GM12878 (cell line): ENCODE results near the gene CTNNA3. TPM values are rescaled to one million over a fixed set of nuclear protein-coding genes. Genes with fewer than 3 reads are reported as not detected.

Experiments used
- ATAC-seq: fragments of 200-7000 bp; cut with Tn5 transposase; 3 replicates; pipeline ENCODE4 v1.9.1; 2020; ENCODE audit warnings: mild to moderate bottlenecking, moderate library complexity
- BruUV-seq: library from RNA; stranded (reverse); fragments of 400-500 nt; replicated peaks from 2 replicates; lab custom pipeline; 2021; lab: Mats Ljungman, UMichigan
- CTCF ChIA-PET: fragments of 300-600 bp; sonication (Branson Sonifier 250); formaldehyde crosslinking; extraction: SDS; loops from one replicate; lab custom pipeline; 2021; ENCODE audit warnings: inconsistent platforms; lab: Yijun Ruan, JAX
- POLR2A ChIA-PET: fragments of 350-600 bp; formaldehyde crosslinking; extraction: SDS; loops from one replicate; lab custom pipeline; 2021; ENCODE audit warnings: inconsistent platforms; lab: Charles Lee
- RAD21 ChIA-PET: fragments of 300-600 bp; sonication (Branson Sonifier 250); formaldehyde crosslinking; loops from one replicate; lab custom pipeline; 2023; ENCODE audit warnings: antibody characterized with exemption; ENCODE audit not compliant: unreplicated experiment; lab: Charles Lee
- SMC1A ChIA-PET: fragments of 300-600 bp; sonication (Branson Sonifier 250); formaldehyde crosslinking; loops from one replicate; lab custom pipeline; 2023; ENCODE audit not compliant: unreplicated experiment, uncharacterized antibody; lab: Charles Lee
- DNase-seq: peaks from one replicate; pipeline ENCODE4 v3.0.0-alpha.2; 2011; ENCODE audit warnings: low read depth, low spot score
- FAIRE-seq: peaks from 3 replicates; lab custom pipeline; 2011; peaks lifted over from hg19 to GRCh38; lab: Jason Lieb, UNC
- H2AFZ ChIP-seq: 2 replicates; pipeline ENCODE4 v1.6.0; 2011; ENCODE audit warnings: low read depth, low read length, control low read depth; ENCODE audit not compliant: control insufficient read depth
- H3K27ac ChIP-seq: 2 replicates; pipeline ENCODE4 v1.5.1; 2011; ENCODE audit warnings: control low read depth; ENCODE audit not compliant: control insufficient read depth, insufficient read depth
- H3K27me3 ChIP-seq, 2 experiments: replicated peaks in 1 of 2; 2 replicates each; pipeline versions ENCODE4 v1.6.0 to v1.6.1; 2011; ENCODE audit warnings: low read length in 1 of 2; ENCODE audit not compliant: control insufficient read depth in 2 of 2, insufficient read depth in 2 of 2
- H3K36me3 ChIP-seq, 2 experiments: 2 replicates each; pipeline ENCODE4 v1.5.1; 2011; ENCODE audit warnings: low read length in 1 of 2; ENCODE audit not compliant: control insufficient read depth in 2 of 2, insufficient read depth in 2 of 2
- H3K4me1 ChIP-seq: 2 replicates; pipeline ENCODE4 v1.6.1; 2011; ENCODE audit warnings: mild to moderate bottlenecking, low read length, moderate library complexity, mixed read lengths; ENCODE audit not compliant: control insufficient read depth, insufficient read depth
- H3K4me2 ChIP-seq: 2 replicates; pipeline ENCODE4 v1.6.0; 2011; ENCODE audit warnings: control low read depth; ENCODE audit not compliant: control insufficient read depth, insufficient read depth
- H3K4me3 ChIP-seq: fragments of 200-600 bp; sonication (generic); 2 replicates; pipeline ENCODE4 v1.5.1; 2016
- H3K79me2 ChIP-seq: 2 replicates; pipeline ENCODE4 v1.6.0; 2011; ENCODE audit warnings: low read length; ENCODE audit not compliant: control insufficient read depth, insufficient read depth
- H3K9ac ChIP-seq: 2 replicates; pipeline ENCODE4 v1.8.0; 2011; ENCODE audit warnings: low read length, control low read depth, mixed read lengths; ENCODE audit not compliant: control insufficient read depth, insufficient read depth
- H3K9me3 ChIP-seq: replicated peaks from 3 replicates; pipeline ENCODE4 v1.5.1; 2011; ENCODE audit warnings: mild to moderate bottlenecking, low read length; ENCODE audit not compliant: control insufficient read depth, insufficient read depth
- H4K20me1 ChIP-seq: 2 replicates; pipeline ENCODE4 v1.6.0; 2011; ENCODE audit not compliant: control insufficient read depth, insufficient read depth
- BCL11A ChIP-seq: IDR thresholded peaks from 2 replicates; pipeline ENCODE4 v1.6.1; 2011; ENCODE audit warnings: low read depth, low read length
- CHD1 ChIP-seq: IDR thresholded peaks from 2 replicates; pipeline ENCODE4 v1.6.1; 2012; ENCODE audit warnings: low read depth, low read length, improper control_type of control experiment
- ELK1 ChIP-seq: IDR thresholded peaks from 2 replicates; pipeline ENCODE4 v1.6.1; 2012; ENCODE audit warnings: low read depth, low read length, improper control_type of control experiment
- GABPA ChIP-seq: IDR thresholded peaks from 2 replicates; pipeline ENCODE4 v1.6.1; 2014; ENCODE audit warnings: antibody characterized with exemption, low read depth, mild to moderate bottlenecking, inconsistent platforms
- HDAC2 ChIP-seq: fragments of 200-600 bp; sonication (generic); IDR thresholded peaks from 2 replicates; pipeline ENCODE4 v1.6.1; 2017
- HDAC6 ChIP-seq: fragments of 200-600 bp; sonication (generic); IDR thresholded peaks from one replicate; pipeline ENCODE4 v1.8.0; 2017; ENCODE audit warnings: antibody characterized with exemption; ENCODE audit not compliant: unreplicated experiment
- KAT2A ChIP-seq: conservative IDR thresholded peaks from 2 replicates; pipeline ENCODE4 v1.6.1; 2011; ENCODE audit warnings: low read depth, low read length; ENCODE audit not compliant: control insufficient read depth
- MEF2B ChIP-seq: fragments of 450-650 bp; IDR thresholded peaks from 2 replicates; pipeline ENCODE4 v1.6.1; 2018; ENCODE audit warnings: mild to moderate bottlenecking, moderate library complexity; ENCODE audit not compliant: partially characterized antibody, poor library complexity, severe bottlenecking
- NBN ChIP-seq: fragments of 450-650 bp; IDR thresholded peaks from 2 replicates; pipeline ENCODE4 v1.6.1; 2016
- POU2F2 ChIP-seq: IDR thresholded peaks from 3 replicates; pipeline ENCODE4 v1.6.1; 2011; ENCODE audit warnings: low read depth, mild to moderate bottlenecking, low read length, borderline replicate concordance
- PRDM15 ChIP-seq: fragments of 450-650 bp; formaldehyde crosslinking; IDR thresholded peaks from 2 replicates; pipeline ENCODE4 v1.4.0; 2020; ENCODE audit warnings: mild to moderate bottlenecking, moderate library complexity
- RUNX3 ChIP-seq: IDR thresholded peaks from 2 replicates; pipeline ENCODE4 v1.6.1; 2012; ENCODE audit warnings: low read length, inconsistent platforms
- SUZ12 ChIP-seq: fragments of 200-600 bp; sonication (generic); IDR thresholded peaks from one replicate; pipeline ENCODE4 v1.6.1; 2018; ENCODE audit warnings: antibody characterized with exemption, mild to moderate bottlenecking; ENCODE audit not compliant: unreplicated experiment
- USF2 ChIP-seq: IDR thresholded peaks from 2 replicates; pipeline ENCODE4 v1.6.1; 2011; ENCODE audit warnings: low read depth, low read length, improper control_type of control experiment, borderline replicate concordance
- WRNIP1 ChIP-seq: IDR thresholded peaks from 2 replicates; pipeline ENCODE4 v1.6.1; 2011; ENCODE audit warnings: low read depth, low read length, improper control_type of control experiment, borderline replicate concordance
- ZNF207 ChIP-seq: fragments of 450-650 bp; IDR thresholded peaks from 2 replicates; pipeline ENCODE4 v1.6.1; 2014; ENCODE audit warnings: antibody characterized with exemption, mild to moderate bottlenecking, borderline replicate concordance
- WGBS: methylation state at CpG from one replicate; pipeline ENCODE4 v1.1.6; 2016; ENCODE audit warnings: low lambda C conversion rate; ENCODE audit not compliant: insufficient replicate concordance, insufficient coverage; ENCODE audit errors: missing lambda C conversion rate; 5-methylcytosine and 5-hydroxymethylcytosine counted together
- in situ Hi-C: fragments of 300-500 bp; cut with MboI; formaldehyde crosslinking; loops from 9 replicates; pipeline ENCODE4 v1.14.3; 2018; ENCODE audit warnings: mixed read lengths
- intact Hi-C: fragments of 100-400 bp; cut with micrococcal nuclease; formaldehyde crosslinking; loops from one replicate; pipeline ENCODE4 v1.14.2; 2022; ENCODE audit not compliant: unreplicated experiment
- polyA plus RNA-seq, 11 experiments: library from polyadenylated mRNA; depleted of rRNA in 4 of 11; unstranded in 6 of 11; stranded (reverse) in 5 of 11; fragments of >200 nt; fragmentation: Nextera tagmentation in 4 of 11; fragmentation: Illumina TruSeq in 1 of 11; extraction: Ambion mirVana in 4 of 11; extraction: Trizol in 1 of 11; gene quantifications; 1 replicate in 1 of 11; 2 replicates in 10 of 11; pipeline versions ENCODE4 v1.2.1 to v1.2.3, GENCODE V29; 2011 to 2016; ENCODE audit warnings: inconsistent platforms in 2 of 11, missing spikeins in 2 of 11, low read depth in 1 of 11
- total RNA-seq, 4 experiments: library from RNA; depleted of rRNA in 3 of 4; stranded (reverse); fragments of >200 nt in 3 of 4; fragmentation: Illumina TruSeq in 1 of 4; extraction: Trizol in 1 of 4; gene quantifications; 2 replicates each; pipeline versions ENCODE4 v1.2.1 to v1.2.3, GENCODE V29; 2013 to 2021

Gene CTNNA3
- total and polyA plus RNA-seq, 10 of the 15 experiments (the other 5 are each of a cell fraction or from before 2014, with no cell fraction given), result under 0.01 to 4.5 (median 0.22) TPM; not detected in 2

GRCh38 chr10:67033878-67034277 lies 662.1 kb downstream of the CTNNA3 start:
- Histone ChIP-seq H3K27me3 (no peaks in the 10 kb centered on the region), H2AFZ (no peak overlapping the region), H3K4me2 (no peak overlapping the region), H3K4me1 (no peaks in the 10 kb centered on the region), H3K27ac (no peak overlapping the region), H3K9ac (no peak overlapping the region), H4K20me1 (no peaks in the 10 kb centered on the region), H3K9me3 (no peaks in the 10 kb centered on the region), H3K36me3 (no peaks in the 10 kb centered on the region), H3K4me3 (no peak overlapping the region), H3K79me2 (no peaks in the 10 kb centered on the region)
- in situ Hi-C loops, result no loop called here
- intact Hi-C loops, result no loop called here
- ATAC-seq (no peak), FAIRE-seq (no peak), DNase-seq (no peak)
- WGBS, result 57% methylated on average over 9 of the region's 9 CpGs
- SMC1A ChIA-PET, result interaction anchor here (1.3 kb wide), 1 partner anchor 102 kb away, joined by 3 read pairs; no protein-coding TSS in a partner anchor
- RAD21 ChIA-PET, result no interaction called here
- POLR2A ChIA-PET, result no interaction called here
- BruUV-seq, result no TSS peak
- CTCF ChIA-PET, result no interaction called here
- no peak for TF ChIP-seq POU2F2
- TF ChIP-seq MEF2B, result no peak
- TF ChIP-seq HDAC2, result no peak
- no peak for TF ChIP-seq GABPA
- no peak for TF ChIP-seq BCL11A
- no peak for TF ChIP-seq NBN
- TF ChIP-seq WRNIP1, result no peak
- TF ChIP-seq PRDM15 (CRISPR knock-in tag), result no peak
- TF ChIP-seq RUNX3, result no peak
- no peak for TF ChIP-seq CHD1
- no peak for TF ChIP-seq HDAC6
- no peak for TF ChIP-seq SUZ12
- TF ChIP-seq ELK1, result no peak
- TF ChIP-seq KAT2A, result no peak
- TF ChIP-seq ZNF207, result no peak
- no peak for TF ChIP-seq USF2
